GOT3 (cell line): Measurements from ENCODE around the gene FHIT.

Experiments used
- DNase-seq: peaks from one replicate; lab custom pipeline; 2025; ENCODE audit warnings: mixed read lengths; lab: John Stamatoyannopoulos, UW

FHIT gene

DNA sequence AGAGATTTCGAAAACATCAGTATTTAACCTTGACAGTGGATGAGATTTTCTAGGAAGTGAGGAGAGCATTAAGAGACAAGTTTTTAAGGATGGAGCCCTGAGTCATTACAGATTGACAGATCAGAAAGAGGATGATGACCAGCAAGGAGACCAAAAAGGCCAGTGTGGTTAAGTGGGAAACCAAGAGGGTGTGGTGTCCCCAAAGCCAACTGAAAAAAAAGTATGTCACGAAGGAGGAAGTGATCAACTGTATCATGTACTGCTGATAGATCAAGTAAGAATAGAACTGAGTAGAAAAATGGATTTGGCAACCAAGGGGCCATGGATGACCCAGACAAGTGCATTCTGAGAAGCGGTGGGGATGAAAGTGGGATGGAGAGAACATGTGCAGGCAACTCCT lies 491.8 kb downstream of the FHIT start:
- DNase-seq, result no peak

DNA sequence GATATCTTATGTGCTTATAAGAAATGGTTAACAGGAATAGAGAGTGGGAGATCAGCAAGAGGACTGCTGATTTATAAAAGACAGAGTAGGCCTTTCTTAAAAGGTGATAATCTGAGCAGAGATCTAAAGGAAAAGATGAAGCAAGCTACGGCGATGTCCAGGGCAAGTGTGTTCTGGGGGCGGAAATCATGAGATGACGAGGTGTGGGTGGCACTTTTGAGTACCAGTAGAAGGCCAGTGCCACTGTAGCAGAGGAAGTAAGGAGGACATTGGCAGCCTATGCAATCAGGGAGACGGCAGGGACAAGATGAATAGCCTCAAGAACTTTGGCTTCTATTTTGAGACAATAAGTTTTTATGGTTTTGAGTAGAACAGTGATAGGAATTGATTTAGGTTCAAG lies 492.4 kb downstream of the FHIT start:
- DNase-seq, result no peak

DNA sequence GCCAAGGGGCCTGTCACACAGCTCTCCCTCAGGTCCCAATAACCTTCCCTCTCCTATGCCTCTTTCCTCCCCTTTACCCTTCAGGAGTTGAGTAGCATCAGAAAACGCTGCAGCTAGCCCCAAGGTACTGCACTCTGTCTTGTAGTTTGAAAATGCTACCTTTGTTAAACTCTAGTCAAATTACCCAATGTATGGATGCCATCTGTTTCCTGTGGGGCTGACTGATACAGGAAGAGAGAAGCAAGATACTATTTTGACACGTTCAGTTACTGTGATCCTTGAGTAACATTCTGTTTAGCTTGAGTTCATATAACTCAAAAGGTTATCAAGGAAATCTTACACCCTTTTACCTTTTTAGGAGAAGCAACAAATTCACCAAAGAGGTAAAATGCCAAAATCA lies 493.1 kb downstream of the FHIT start:
- no peak for DNase-seq

DNA sequence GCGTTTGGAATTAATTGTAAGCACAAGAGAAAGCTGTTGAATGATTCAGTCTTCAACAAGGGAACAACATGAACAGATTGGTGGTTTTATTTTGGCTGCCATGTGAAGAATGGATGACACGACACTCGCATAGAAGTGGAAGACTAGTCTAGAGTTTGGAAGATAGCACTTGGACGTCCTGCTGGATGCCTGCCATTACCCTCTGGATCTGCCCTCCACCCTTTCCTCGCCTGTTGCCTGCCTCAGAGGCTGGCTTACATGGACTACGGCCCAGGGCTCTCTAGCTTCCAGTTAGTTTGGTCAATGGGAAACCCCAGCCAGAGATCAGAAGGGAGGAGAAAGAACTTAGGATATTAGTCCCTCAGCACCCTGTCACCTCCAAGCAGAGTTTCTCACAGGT lies 493.5 kb downstream of the FHIT start:
- DNase-seq, result no peak

DNA sequence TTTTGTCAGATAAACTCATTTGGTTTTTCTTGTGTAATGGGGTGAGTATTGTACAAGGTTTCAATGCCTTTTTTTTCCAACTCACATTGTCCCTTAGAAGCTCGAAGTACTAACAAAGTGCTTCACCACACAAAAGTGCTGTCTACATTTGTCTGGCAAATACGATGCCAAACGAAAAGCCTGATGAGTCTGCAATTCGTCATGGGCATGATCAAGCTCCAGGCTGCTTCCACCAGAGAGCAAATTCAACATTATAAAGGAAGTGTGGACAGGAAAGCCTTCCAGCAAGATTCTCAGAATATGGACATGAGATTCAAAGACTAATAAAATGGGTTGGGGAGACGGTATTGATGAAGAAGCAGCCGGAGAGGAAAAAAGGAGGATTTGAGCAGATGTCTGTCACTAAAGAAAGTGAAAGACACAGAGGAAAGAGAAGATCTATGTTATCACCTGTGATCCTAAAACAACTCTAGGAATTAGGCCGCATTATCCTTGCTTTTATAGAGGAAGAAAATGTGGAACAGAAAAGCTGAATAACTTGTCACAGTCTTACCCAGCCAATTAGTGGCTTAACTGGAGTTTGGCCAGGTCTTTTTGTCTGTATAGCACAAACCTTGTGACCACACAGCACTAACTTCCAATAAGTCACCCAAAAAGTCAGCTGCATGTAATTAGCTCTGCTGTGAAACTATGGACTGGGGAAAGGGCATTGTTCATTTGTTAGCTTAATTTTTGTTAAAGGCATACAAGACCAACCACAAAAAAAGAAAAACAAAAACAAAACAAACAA lies 494.8 kb downstream of the FHIT start:
- DNase-seq, result no peak

DNA sequence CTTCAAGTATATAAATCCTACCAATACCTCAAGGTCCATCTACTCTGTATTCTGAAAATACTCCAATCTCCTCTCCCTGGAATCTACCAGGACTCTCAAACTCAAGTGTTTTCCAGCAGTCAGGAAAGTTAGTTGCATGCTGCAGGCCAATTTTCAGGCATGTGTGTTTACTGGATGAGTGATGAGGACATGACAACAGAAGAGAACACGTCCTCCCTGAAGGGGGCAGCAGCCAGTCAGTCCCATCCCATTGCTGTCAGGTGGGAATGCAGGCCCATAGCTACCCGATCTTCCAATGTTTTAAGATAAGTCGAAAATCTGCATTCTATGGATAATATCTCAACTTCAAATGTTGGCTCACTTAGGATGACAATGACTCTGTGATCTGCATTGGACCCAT lies 496.2 kb downstream of the FHIT start:
- DNase-seq, result no peak

DNA sequence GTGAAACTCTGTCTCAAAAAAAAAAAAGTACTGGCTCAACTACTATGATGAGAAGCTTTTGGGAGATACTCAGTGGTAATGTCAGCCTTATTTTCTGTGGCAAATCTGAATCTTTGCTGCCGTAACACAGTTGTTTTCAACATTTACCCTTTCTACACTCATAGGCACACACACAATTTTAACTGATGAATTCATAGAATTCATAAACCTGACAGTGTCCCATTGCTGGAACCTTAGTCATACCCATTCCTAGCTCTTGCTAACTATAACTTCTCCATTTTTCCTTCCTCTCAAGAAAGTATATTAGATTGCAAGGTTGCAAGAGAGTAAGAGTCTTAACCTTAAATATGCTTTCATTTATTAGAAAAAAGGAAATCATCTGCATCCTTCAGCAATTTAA lies 496.6 kb downstream of the FHIT start:
- no peak for DNase-seq

DNA sequence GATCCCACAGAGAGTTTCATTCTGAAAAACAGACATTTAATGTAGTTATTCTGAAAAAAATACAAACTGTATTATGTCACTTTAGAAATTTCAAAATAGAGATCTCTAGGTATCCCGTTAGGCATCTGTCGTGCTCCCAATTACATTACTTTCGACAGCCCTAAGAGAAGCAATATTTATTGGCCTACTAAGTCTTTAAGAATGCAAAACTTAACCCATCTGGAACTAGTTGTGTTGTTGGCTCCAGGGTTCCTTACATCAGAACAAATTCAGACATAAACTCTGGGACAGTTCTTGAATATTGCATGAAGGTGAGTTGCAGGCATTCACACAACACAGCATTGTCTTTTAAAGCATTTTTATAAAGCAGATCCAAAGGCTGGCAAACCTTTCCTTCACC lies 498.4 kb downstream of the FHIT start:
- DNase-seq, result no peak

DNA sequence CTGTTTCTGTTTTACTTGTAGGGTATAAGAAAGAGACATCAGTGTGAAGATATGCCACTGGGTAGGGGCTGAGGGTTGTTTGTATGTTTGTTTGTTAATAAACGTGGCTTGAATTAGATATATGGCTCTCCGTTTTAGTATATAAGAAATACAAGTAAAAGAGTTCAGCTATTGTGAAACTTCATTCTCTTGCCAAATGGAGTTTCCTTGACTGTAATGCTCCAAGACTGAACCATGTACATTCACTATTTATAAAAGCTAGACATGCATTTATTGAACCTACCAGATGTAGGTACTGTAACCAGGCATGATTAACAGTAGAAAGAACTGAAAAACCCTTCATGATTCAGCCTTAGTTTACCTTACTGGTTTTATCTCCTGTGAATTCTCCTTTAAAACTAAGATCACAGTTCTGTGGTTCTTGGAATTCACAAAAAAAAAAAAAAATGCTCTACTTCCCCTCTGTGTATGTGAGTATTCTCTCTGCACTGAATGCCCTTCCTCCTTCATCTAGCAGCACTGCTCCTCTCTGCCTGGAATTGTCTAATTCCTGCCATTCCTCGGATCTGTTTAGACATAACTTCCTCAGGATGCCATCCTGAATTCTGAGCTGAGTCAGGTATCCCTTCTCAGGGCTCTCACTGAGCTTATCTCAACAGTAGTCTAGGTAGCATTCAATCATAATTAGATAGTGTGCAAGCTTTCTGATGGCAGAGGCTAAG lies 504.4 kb downstream of the FHIT start:
- DNase-seq, result no peak

DNA sequence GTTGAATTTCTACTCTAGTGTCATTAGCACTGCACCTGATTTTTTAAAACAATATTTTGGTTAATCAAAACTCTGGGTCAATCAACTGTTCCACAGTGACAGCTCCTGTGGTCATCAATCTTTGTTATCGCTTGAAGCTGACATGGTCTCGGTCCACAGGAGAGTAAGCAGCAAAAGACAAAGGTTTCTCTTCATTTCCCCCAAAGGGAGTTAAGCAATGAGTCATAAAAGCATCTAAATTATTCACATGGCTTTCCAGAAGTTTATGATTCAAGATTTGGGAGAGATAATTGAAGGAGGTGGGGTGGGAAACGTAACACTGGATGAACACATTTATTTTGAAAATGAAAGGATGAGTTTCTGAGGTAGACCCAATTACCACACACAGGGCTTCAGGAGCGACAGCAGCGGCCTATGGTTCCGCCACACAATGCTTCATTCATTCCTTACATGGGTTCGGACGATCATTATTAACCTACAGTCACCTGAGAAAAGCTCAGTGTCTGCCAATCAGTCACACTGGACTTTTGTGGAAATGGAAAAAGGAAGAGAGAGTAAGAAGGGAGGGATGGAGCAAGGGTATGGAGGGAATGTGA lies 505.1 kb downstream of the FHIT start:
- no peak for DNase-seq

DNA sequence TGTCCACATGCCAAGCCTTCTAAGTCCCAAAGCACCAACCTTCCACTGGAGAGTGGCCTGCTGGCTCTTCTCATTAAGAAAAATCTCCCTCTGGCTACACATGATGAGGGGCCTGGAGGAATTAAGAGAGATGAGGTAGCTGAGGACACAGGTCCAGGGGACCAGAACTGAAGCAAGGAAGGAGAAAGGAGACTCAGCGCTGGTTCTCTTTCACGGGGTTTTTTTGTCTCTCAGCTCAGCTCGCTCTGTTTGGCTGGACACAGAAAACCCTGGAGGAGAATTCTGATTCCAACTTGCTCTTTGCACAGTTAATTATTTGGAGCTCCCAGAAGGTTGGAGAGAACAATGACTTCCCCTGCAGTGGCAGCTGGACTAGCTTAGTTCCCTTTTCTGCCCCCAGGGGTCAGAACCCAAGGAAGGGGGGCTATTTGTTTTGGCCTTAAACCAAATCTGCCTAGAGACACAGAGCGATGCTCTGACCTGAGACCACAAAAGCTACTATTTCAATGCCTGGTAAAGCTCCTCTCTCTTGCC lies 507.6 kb downstream of the FHIT start:
- DNase-seq, result no peak

DNA sequence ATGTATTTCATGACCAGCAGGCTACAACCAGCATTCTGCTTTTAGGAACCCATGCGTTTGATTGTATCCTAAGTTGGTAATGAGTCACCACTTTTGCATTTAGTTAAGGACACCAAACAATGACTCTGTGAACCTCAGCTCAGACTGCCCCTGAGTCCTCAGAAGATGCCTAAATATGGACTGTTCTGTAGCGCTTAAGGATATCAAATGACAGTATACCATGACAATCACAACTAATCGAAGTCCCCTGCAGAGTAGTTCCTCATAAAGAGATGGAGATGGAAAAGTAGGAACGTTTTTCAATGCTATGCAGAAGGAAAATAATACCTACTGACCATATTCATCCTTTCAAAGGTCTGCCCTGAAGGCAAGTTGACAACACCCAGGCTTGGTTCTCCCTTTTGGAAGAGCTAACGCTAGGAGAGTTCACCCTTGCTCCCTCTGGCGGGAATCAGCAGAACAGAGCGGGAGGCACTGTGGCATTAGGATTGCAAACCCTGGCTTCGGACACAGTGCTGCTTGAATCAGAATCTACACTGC lies 508.6 kb downstream of the FHIT start:
- DNase-seq, result no peak

DNA sequence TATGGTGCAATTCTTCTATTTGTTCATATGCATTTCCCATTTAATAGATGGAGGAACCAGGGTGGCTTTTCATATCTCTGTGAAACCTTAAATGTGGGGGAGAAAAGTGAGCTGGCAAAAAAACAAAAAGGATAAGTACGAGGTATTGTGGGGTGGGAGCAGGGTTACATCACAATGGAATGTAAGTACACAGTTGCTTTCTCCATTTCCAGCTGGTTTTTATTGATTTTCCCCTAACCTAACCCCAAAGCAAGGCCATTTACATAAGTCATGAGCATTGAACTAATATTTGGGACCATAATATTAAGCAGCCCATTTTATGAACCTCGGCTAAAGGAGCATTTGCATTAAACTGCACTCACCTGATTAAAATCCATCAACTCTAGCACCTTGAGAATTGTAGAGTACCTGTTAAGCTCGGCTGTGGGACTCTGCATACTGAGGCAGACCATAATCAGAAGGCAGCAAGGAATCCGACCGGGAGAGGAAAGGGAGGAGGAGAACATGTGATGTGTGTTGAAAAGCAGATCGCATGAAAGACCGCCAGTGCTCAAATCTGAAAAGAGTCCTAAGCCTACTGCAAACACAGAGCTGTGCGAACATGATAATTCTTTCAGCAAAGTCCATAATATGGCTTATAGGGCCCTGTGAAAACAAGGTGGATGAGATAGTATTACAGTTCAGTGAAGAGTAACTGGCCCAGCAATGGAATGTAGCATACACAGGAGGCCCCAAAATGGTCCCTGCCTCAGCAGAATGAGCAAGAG lies 513.4 kb downstream of the FHIT start:
- no peak for DNase-seq

DNA sequence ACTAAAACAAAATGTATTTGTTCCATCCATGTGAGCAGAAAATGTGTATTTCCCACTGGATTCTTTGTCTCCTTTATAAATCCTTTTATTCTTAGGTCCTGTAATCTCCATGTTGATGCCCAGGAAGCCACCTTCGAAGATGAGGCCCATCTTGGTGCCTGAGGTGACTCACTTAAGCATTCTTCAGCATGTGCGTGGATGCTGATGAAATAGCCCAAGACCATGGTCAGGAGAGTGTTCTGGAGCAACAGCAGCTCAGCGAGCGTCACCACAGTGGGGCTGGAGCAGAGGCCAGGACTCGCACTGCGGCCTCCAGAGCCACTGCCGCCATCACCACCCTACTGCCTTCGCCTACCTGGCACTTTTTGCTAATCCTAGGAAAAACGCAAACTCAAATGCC lies 520.9 kb downstream of the FHIT start:
- no peak for DNase-seq

DNA sequence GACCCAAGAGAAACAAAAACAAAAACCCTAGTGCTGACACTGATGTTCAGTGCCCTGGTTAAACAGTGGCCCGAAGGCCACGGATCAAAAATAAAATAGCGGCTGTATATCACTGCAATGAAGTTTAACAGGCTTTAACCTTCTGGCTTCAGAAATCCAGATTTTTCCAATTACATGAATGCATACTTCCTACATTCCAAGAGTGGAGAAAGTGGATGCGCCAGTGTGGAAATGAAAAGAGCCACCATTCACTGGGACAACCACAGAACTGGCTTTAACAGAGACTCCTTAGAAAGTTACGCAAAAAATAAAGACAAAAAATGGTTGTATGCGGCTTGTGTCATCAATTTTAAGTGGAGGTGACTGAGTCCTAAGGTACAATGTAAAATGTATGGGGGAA lies 522.2 kb downstream of the FHIT start:
- no peak for DNase-seq

DNA sequence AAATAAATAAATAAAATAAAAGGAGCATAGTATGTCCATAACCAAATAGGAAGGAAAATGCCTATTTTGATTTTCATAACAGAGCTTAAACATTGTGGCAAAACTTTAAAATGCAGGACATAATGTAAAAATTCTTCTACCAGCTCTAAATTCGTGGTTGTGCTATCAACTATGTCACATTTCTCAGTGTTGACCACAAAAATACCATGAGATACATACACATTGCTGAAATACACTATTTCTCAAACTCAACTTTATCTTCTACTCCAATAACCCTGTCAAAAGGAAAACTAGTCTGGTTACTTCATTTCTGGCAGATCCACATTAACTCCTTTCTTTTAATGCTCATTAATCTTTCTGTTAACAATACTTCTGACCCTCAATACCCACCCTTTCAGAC lies 523.2 kb downstream of the FHIT start:
- no peak for DNase-seq

DNA sequence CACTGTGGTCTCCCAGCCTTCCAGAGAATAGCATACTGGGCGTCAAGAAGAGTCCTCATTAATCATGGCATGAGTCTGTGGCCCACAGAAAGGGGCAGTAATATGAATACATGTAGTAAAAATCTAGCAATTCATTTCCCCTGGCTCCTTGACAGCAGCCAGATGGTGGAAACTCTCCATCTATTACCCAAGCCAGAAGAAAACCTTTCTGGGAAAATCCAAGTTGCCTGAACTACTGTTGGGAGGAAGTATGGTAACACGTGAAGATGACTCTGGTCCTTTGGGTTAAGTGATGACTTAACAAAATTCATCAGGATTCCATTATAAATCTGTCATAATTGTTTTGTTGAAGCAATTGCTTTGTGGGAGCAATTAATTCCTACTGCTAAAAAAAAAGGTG lies 530.5 kb downstream of the FHIT start:
- DNase-seq, result no peak

DNA sequence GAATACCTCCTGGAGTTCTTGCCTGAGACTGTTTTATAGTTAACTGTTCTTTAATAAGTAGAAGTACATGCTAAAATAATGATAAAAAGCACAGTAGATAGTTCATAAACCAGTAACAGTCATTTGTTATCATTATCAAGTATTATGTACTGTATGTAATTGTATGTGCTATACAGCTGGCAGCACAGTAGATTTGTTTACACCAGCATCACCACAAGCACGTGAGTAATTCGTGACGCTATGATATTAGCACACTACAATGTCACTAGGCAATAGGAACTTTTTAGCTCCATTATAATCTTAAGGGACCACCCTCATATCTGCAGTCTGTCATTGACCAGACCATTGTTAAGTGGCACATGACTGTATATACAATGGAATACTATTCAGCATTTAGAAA lies 534.7 kb downstream of the FHIT start:
- no peak for DNase-seq

DNA sequence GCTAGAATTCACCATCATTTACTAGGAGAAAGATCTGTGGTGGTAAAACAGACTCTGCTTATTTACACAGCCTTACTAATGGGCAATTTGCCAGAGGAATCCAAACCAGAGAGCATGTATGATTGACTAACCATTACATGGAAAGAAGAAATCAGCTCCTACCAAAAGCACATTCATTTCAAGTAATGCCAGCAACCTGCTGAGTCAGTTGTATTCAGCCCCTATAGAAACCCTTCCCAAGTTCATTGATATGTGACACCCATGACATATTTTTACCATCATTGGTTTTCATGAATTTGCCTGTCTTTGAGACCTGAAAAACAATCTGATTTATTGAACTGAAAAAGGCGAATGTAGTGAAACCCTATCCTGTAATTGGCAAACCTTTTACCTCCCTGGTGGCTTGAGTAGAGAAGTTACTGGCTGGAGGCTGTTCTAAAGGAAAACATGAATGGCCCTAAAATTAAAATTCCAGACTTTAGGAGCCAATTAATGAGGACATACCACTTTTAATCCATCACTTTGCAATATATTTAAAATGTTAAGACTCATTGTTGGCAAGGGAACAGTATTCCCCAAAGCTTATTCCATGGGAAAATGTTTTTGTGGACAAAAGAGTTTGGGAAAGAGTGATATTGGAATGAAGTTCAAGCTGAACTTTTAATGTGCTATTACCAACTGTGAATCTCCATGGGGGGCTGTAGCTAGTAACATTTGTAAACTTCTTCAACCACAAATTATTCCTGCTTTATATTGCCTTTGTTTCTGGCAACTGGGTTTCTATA lies 542.9 kb downstream of the FHIT start:
- no peak for DNase-seq

DNA sequence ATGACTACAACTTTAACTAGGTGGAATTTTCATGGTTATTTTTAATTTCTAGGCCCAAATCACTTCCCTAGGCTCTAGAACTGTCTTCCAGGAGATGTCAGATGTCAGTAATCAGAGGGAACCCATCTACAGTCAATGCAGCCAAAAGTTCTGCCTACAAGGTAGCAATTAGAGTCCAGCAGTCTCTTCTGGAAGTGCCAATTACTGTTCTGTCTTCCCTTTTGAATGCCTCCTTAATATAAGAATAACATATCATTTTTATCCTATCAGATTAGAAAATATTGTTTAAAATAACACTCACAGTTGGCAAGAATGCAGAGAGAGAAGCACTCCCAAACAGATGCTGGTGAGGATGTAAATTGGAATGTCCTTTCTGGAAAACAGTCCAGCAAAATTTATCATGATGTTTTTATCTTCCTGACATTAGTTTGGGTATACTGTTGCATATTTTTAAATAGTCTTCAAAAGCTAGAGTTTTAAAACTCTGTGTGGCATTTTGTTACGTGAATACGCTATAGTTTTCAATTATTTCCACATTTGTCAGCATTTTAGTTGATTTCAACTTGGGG lies 543.7 kb downstream of the FHIT start:
- DNase-seq, result no peak
